Erythroblast (primary cell): ENCODE data around the gene HIPK2.

Source experiments
- GATA1 ChIP-seq: IDR thresholded peaks from 2 replicates; pipeline ENCODE4 v1.6.1; 2011; ENCODE audit warnings: low read depth, mild to moderate bottlenecking, control low read depth, low read length, moderate library complexity
- POLR2A ChIP-seq: IDR thresholded peaks from 2 replicates; pipeline ENCODE4 v1.6.1; 2011; ENCODE audit warnings: mild to moderate bottlenecking, low read length

GRCh38 chr7:139710036-139710435, 67.8 kb downstream of the HIPK2 start:
- TF ChIP-seq POLR2A (no peak), GATA1 (no peak)
